ENCODE results near the gene MS4A10.

GRCh38 chr11:60809249-60809648 is 24.1 kb downstream of the MS4A10 start:
- TF ChIP-seq CREB1 (IDR thresholded peaks at IDR 0.05; ENCODE audit: low read depth) (no peak), TEAD4 (IDR thresholded peaks at IDR 0.05) (no peak), TAF1 (IDR thresholded peaks at IDR 0.05; ENCODE audit: low read depth) (no peak), RAD21 (IDR thresholded peaks at IDR 0.05; ENCODE audit: low read depth) (no peak), MAX (IDR thresholded peaks at IDR 0.05) (no peak), CEBPB (IDR thresholded peaks at IDR 0.05) (no peak), FOXM1 (IDR thresholded peaks at IDR 0.05; ENCODE audit: borderline replicate concordance, low read depth) (no peak), REST (IDR thresholded peaks at IDR 0.05; ENCODE audit: low read depth) (no peak), EP300 (IDR thresholded peaks at IDR 0.05; ENCODE audit: borderline replicate concordance) (no peak), USF1 (IDR thresholded peaks at IDR 0.05) (no peak), YY1 (IDR thresholded peaks at IDR 0.05; ENCODE audit: low read depth) (no peak)
